Endodermal cell (in vitro differentiated cells): Measurements from ENCODE around the gene HENMT1. TPM values are rescaled to one million over a fixed set of nuclear protein-coding genes. Genes with fewer than 3 reads are reported as not detected.

ENCODE experiments used
- DNase-seq: peaks from one replicate; pipeline ENCODE4 v3.0.0-alpha.2; 2017
- H3K27ac ChIP-seq: 2 replicates; pipeline ENCODE4 v1.5.1; 2013; ENCODE audit warnings: mild to moderate bottlenecking, low read depth, low read length, moderate library complexity
- H3K27me3 ChIP-seq: 2 replicates; pipeline ENCODE4 v1.6.1; 2013; ENCODE audit warnings: mild to moderate bottlenecking, low read length, moderate library complexity; ENCODE audit not compliant: insufficient read depth, control insufficient read depth, poor library complexity, severe bottlenecking
- H3K36me3 ChIP-seq: 2 replicates; pipeline ENCODE4 v1.7.0; 2013; ENCODE audit warnings: mild to moderate bottlenecking, low read length, moderate library complexity; ENCODE audit not compliant: control insufficient read depth, insufficient read depth
- H3K4me1 ChIP-seq: one replicate; pipeline ENCODE4 v1.7.0; 2013; ENCODE audit warnings: low read length; ENCODE audit not compliant: control insufficient read depth, insufficient read depth
- H3K4me3 ChIP-seq: 2 replicates; pipeline ENCODE4 v1.5.1; 2013; ENCODE audit warnings: mild to moderate bottlenecking, low read length, moderate library complexity
- H3K9ac ChIP-seq: 2 replicates; pipeline ENCODE4 v1.6.1; 2013; ENCODE audit warnings: mild to moderate bottlenecking, low read length, moderate library complexity; ENCODE audit not compliant: poor library complexity, severe bottlenecking; ENCODE audit errors: extremely low read depth
- H3K9me3 ChIP-seq: 2 replicates; pipeline ENCODE4 v1.6.1; 2013; ENCODE audit warnings: mild to moderate bottlenecking, low read length, moderate library complexity; ENCODE audit not compliant: control insufficient read depth
- H3K27ac Mint-ChIP-seq: 2 replicates; pipeline ENCODE4 v1.8.0; 2020; ENCODE audit warnings: mixed read lengths
- H3K27me3 Mint-ChIP-seq: 2 replicates; pipeline ENCODE4 v1.8.0; 2021; ENCODE audit warnings: mild to moderate bottlenecking, mixed read lengths; ENCODE audit not compliant: insufficient read depth
- H3K36me3 Mint-ChIP-seq: 2 replicates; pipeline ENCODE4 v1.8.0; 2020; ENCODE audit warnings: low read depth, mixed read lengths
- H3K4me1 Mint-ChIP-seq: 2 replicates; pipeline ENCODE4 v1.8.0; 2020; ENCODE audit warnings: mixed read lengths
- H3K4me3 Mint-ChIP-seq: 2 replicates; pipeline ENCODE4 v1.8.0; 2020; ENCODE audit warnings: mild to moderate bottlenecking, moderate library complexity, mixed read lengths
- H3K9me3 Mint-ChIP-seq: 2 replicates; pipeline ENCODE4 v1.8.0; 2020; ENCODE audit warnings: mild to moderate bottlenecking, mixed read lengths
- CTCF ChIP-seq: fragments of 200-600 bp; sonication (generic); conservative IDR thresholded peaks from 2 replicates; pipeline ENCODE4 v1.5.0; 2021; ENCODE audit warnings: antibody characterized with exemption, mild to moderate bottlenecking
- WGBS, 2 experiments: methylation state at CpG; one replicate each; pipeline versions ENCODE4 v1.1.5 to v1.1.7; 2013; ENCODE audit warnings: missing lambda C conversion rate in 2 of 2, mixed read lengths in 1 of 2; ENCODE audit not compliant: insufficient coverage in 1 of 2, insufficient read length in 1 of 2; 5-methylcytosine and 5-hydroxymethylcytosine counted together
- total RNA-seq, 2 donors: library from RNA; stranded (reverse); fragmentation: NEBNext Ultra II Directional in 1 of 2; extraction: Animal tissue kit (Norgen Biotek cat#: 25700) in 1 of 2; gene quantifications; 2 replicates in 1 of 2; 3 replicates in 1 of 2; pipeline ENCODE4 v1.2.1, GENCODE V29; 2021

Gene HENMT1
- total RNA-seq, 2 donors from 2014 or later, result 4.3 to 7.4 TPM

GRCh38 chr1:108665771-108666170, 4.9 kb upstream of the HENMT1 start:
- Histone ChIP-seq H3K4me3 (no peak overlapping the region), H3K9ac (no peak overlapping the region), H3K27ac (no peak overlapping the region), H3K9me3 (peaks cover 12% of the 10 kb centered on the region), H3K4me1 (no peaks in the 10 kb centered on the region), H3K36me3 (no peaks in the 10 kb centered on the region), H3K27me3 (peaks cover 26% of the 10 kb centered on the region)
- DNase-seq, result no peak
- no peaks in the 10 kb centered on the region for H3K36me3 Mint-ChIP-seq
- H3K27ac Mint-ChIP-seq, result no peak overlapping the region
- H3K4me1 Mint-ChIP-seq, result no peaks in the 10 kb centered on the region
- peaks cover 20% of the 10 kb centered on the region for H3K27me3 Mint-ChIP-seq
- H3K9me3 Mint-ChIP-seq, result peaks cover 13% of the 10 kb centered on the region
- no peak overlapping the region for H3K4me3 Mint-ChIP-seq
- WGBS, 2 experiments, result 80% methylated on average over 1 of the region's 1 CpG; no CpG with 5 or more reads in 1 of the 2 experiments
- TF ChIP-seq CTCF, result no peak

GRCh38 chr1:108665067-108665466, 4.2 kb upstream of the HENMT1 start:
- no peak overlapping the region for H3K4me3 ChIP-seq
- H3K9me3 ChIP-seq, result peaks cover 12% of the 10 kb centered on the region
- no peak for DNase-seq
- no peak overlapping the region for H3K27ac Mint-ChIP-seq
- H3K9ac ChIP-seq, result no peak overlapping the region
- no peaks in the 10 kb centered on the region for H3K36me3 ChIP-seq
- H3K4me3 Mint-ChIP-seq, result no peak overlapping the region
- H3K4me1 ChIP-seq, result no peaks in the 10 kb centered on the region
- no peak overlapping the region for H3K27ac ChIP-seq
- no peak for TF ChIP-seq CTCF
- H3K36me3 Mint-ChIP-seq, result no peaks in the 10 kb centered on the region
- 70% methylated on average over 2 of the region's 2 CpGs; no CpG with 5 or more reads in 1 of the 2 experiments for WGBS, 2 experiments
- peaks cover 16% of the 10 kb centered on the region for H3K9me3 Mint-ChIP-seq
- no peaks in the 10 kb centered on the region for H3K4me1 Mint-ChIP-seq
- peaks cover 24% of the 10 kb centered on the region for H3K27me3 Mint-ChIP-seq
- peaks cover 26% of the 10 kb centered on the region for H3K27me3 ChIP-seq

GRCh38 chr1:108664481-108664880, 3.6 kb upstream of the HENMT1 start:
- Histone ChIP-seq H3K4me3 (no peak overlapping the region), H3K9ac (no peak overlapping the region), H3K9me3 (peaks cover 12% of the 10 kb centered on the region), H3K27ac (no peak overlapping the region), H3K4me1 (no peaks in the 10 kb centered on the region), H3K27me3 (peaks cover 26% of the 10 kb centered on the region), H3K36me3 (no peaks in the 10 kb centered on the region)
- no peak for TF ChIP-seq CTCF
- Mint-ChIP-seq H3K9me3 (peaks cover 16% of the 10 kb centered on the region), H3K4me3 (no peak overlapping the region), H3K27me3 (peaks cover 26% of the 10 kb centered on the region), H3K36me3 (no peaks in the 10 kb centered on the region), H3K4me1 (no peaks in the 10 kb centered on the region), H3K27ac (no peak overlapping the region)
- DNase-seq, result no peak
- 86 to 92% methylated on average over 2 to 6 of the region's 6 CpGs for WGBS, 2 experiments
